ENCODE measurements around the gene TIMELESS. TPM values are rescaled to one million over a fixed set of nuclear protein-coding genes. Genes with fewer than 3 reads are reported as not detected.

Gene TIMELESS
- total RNA-seq, 1 experiment from 2014 or later: 71.4 TPM

DNA sequence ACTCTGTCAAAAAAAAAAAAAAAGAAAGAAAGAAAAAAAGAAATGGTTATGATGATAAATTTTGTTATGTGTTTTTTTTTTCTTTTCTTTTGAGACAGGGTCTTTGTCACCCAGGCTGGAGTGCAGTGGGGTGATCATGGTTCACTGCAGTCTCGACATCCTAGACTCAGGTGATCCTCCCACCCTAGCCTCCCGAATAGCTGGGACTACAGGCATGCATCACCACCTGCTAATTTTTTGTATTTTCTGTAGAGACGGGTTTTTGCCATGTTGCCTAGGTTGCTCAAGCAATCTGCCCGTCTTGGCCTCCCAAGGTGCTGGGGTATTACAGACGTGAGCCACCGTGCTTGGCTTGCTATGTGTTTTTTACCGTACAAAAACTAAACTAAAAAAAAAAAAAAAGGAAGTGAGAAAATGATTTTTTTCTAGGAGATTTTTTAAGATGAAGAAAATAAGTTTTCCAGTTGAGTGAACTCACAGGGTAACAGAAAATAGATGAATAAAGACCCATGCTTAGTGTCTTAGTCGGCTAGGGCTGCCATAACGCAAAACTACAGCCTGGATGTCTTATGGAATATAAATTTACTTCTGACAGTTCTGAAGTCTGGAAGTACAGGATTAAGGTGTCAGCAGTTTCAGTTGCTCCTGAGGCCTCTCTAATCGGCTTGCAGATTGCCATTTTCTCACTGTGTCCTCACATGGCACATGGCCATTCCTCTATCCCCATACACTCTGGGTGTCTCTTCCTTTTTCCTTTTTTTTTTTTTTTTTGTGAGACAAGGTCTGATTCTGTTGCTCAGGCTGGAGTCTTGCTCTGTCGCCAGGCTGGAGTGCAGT, 73.4 kb downstream of the TIMELESS start:
- H3K4me3 ChIP-seq (ENCODE audit: low read depth, low read length, poor library complexity, severe bottlenecking): no peak overlapping the region
- DNase-seq (ENCODE audit: low spot score): no peak
- H3K36me3 ChIP-seq (ENCODE audit: insufficient read depth, low read length, poor library complexity, severe bottlenecking): no peaks in the 10 kb centered on the region
- intact Hi-C loops (cut with micrococcal nuclease; ENCODE audit: unreplicated experiment): no loop called here
- ChIA-PET CTCF (no interaction called here), POLR2A (ENCODE audit: low non-redundant PET) (no interaction called here)
- TF ChIP-seq EZH2 (IDR thresholded peaks at IDR 0.05; ENCODE audit: borderline replicate concordance, low read depth, low read length, poor library complexity, severe bottlenecking): no peak
- no peak for TF ChIP-seq CTCF (conservative IDR thresholded peaks at IDR 0.05; ENCODE audit: low read depth, low read length)
- H3K27me3 ChIP-seq (replicated peaks; ENCODE audit: insufficient read depth, low read depth, low read length, poor library complexity): no peaks in the 10 kb centered on the region
- H3K27ac ChIP-seq (ENCODE audit: low read depth, low read length, poor library complexity, severe bottlenecking): no peak overlapping the region
- no TSS peak for BruUV-seq (replicated peaks)
- H3K4me1 ChIP-seq (ENCODE audit: insufficient read depth, low read length, poor library complexity, severe bottlenecking): no peaks in the 10 kb centered on the region
- H3K9me3 ChIP-seq (ENCODE audit: low read depth, low read length, poor library complexity, severe bottlenecking): no peaks in the 10 kb centered on the region

DNA sequence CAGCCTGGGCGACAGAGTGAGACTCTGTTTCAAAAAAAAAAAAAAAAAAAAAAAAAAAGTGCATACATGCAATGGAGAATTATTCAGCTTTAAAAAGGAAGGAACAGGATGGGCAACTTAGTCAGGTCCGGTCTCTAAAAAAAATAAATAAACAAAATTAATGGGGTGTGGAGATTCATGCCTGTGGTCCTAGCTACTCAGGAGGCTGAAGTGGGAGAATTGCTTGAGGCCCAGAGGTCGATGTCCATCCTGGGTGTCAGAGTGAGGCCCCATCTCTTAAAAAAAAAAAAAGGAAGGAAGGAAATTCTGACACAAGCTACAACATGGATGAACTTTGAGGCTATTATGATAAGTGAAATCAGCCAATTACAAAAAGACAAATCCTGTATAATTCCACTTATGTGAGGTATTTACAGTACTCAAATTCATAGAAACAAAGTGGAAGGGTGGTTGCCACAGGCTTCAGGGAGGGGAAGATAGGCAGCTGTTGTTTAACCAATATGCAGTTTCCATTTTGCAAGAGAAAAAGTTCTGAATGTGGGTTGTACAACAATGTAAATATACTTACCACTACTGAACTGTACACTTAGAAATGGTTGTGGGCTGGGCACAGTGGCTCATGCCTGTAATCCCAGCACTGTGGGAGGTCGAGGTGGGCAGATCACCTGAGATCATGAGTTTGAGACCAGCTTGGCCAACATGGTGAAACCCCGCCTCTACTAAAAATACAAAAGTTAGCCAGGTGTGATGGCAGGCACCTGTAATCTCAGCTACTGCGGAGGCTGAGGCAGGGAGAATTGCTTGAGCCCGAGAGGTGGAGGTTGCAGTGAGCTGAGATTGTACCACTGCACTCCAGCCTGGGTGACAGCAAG, 74.3 kb downstream of the TIMELESS start:
- no peak for DNase-seq (ENCODE audit: low spot score)
- no peaks in the 10 kb centered on the region for H3K9me3 ChIP-seq (ENCODE audit: low read depth, low read length, poor library complexity, severe bottlenecking)
- no TSS peak for BruUV-seq (replicated peaks)
- no peaks in the 10 kb centered on the region for H3K36me3 ChIP-seq (ENCODE audit: insufficient read depth, low read length, poor library complexity, severe bottlenecking)
- TF ChIP-seq CTCF (conservative IDR thresholded peaks at IDR 0.05; ENCODE audit: low read depth, low read length): no peak
- no peak for TF ChIP-seq EZH2 (IDR thresholded peaks at IDR 0.05; ENCODE audit: borderline replicate concordance, low read depth, low read length, poor library complexity, severe bottlenecking)
- H3K27ac ChIP-seq (ENCODE audit: low read depth, low read length, poor library complexity, severe bottlenecking): no peak overlapping the region
- H3K4me1 ChIP-seq (ENCODE audit: insufficient read depth, low read length, poor library complexity, severe bottlenecking): no peaks in the 10 kb centered on the region
- intact Hi-C loops (cut with micrococcal nuclease; ENCODE audit: unreplicated experiment): no loop called here
- H3K27me3 ChIP-seq (replicated peaks; ENCODE audit: insufficient read depth, low read depth, low read length, poor library complexity): no peaks in the 10 kb centered on the region
- ChIA-PET CTCF (no interaction called here), POLR2A (ENCODE audit: low non-redundant PET) (no interaction called here)
- no peak overlapping the region for H3K4me3 ChIP-seq (ENCODE audit: low read depth, low read length, poor library complexity, severe bottlenecking)

DNA sequence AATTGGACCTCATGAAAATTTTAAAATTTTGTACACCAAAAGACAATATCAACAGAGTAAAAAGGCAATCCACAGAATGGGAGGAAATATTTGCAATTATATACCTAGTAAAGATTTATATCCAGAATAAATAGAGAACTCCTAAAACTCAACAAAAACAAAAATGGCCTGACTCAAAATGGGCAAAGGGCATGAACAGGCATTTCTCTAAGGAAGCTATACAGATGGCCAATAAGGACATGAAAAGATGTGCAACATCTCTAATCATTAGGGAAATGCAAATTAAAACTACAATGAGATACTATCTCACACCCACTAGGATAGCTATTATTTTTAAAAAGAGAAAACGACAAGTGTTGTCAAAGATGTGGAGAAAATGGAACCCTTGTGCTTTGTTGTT, 75.7 kb downstream of the TIMELESS start:
- H3K9me3 ChIP-seq (ENCODE audit: low read depth, low read length, poor library complexity, severe bottlenecking): no peaks in the 10 kb centered on the region
- no peak for DNase-seq (ENCODE audit: low spot score)
- intact Hi-C loops (cut with micrococcal nuclease; ENCODE audit: unreplicated experiment): no loop called here
- no peaks in the 10 kb centered on the region for H3K36me3 ChIP-seq (ENCODE audit: insufficient read depth, low read length, poor library complexity, severe bottlenecking)
- TF ChIP-seq CTCF (conservative IDR thresholded peaks at IDR 0.05; ENCODE audit: low read depth, low read length) (no peak), EZH2 (IDR thresholded peaks at IDR 0.05; ENCODE audit: borderline replicate concordance, low read depth, low read length, poor library complexity, severe bottlenecking) (no peak)
- POLR2A ChIA-PET (ENCODE audit: low non-redundant PET): interaction anchor here (0.6 kb wide), 1 partner anchor 81 kb away, joined by 6 read pairs; no protein-coding TSS in a partner anchor
- no TSS peak for BruUV-seq (replicated peaks)
- no peaks in the 10 kb centered on the region for H3K4me1 ChIP-seq (ENCODE audit: insufficient read depth, low read length, poor library complexity, severe bottlenecking)
- H3K27me3 ChIP-seq (replicated peaks; ENCODE audit: insufficient read depth, low read depth, low read length, poor library complexity): no peaks in the 10 kb centered on the region
- CTCF ChIA-PET: interaction anchor here (0.5 kb wide), 1 partner anchor 169 kb away, joined by 5 read pairs; no protein-coding TSS in a partner anchor
- H3K4me3 ChIP-seq (ENCODE audit: low read depth, low read length, poor library complexity, severe bottlenecking): no peak overlapping the region
- H3K27ac ChIP-seq (ENCODE audit: low read depth, low read length, poor library complexity, severe bottlenecking): no peak overlapping the region

Measured in A673 (cell line).